Measurements from ENCODE around the gene DIP2C. TPM values are rescaled to one million over a fixed set of nuclear protein-coding genes. Genes with fewer than 3 reads are reported as not detected.

DIP2C gene
- total RNA-seq, 1 donor from 2014 or later: 16.7 TPM

GRCh38 chr10:494149-494542, 195.3 kb downstream of the DIP2C start:
- DNase-seq: no peak

- no peak for DNase-seq
Observed at GRCh38 chr10:493391-494148, 195.9 kb downstream of the DIP2C start.

- DNase-seq: no peak
Observed at GRCh38 chr10:492836-493235, 196.6 kb downstream of the DIP2C start.

GRCh38 chr10:491667-492424, 197.6 kb downstream of the DIP2C start:
- DNase-seq: no peak

- no peak for DNase-seq
Observed at GRCh38 chr10:490891-491571, 198.4 kb downstream of the DIP2C start.

- peak; percentile 45 for DNase-seq
Observed at GRCh38 chr10:490256-490655, 199.2 kb downstream of the DIP2C start.

GRCh38 chr10:489330-489729, 200.1 kb downstream of the DIP2C start:
- no peak for DNase-seq

- DNase-seq: no peak
Observed at GRCh38 chr10:488933-489215, 200.6 kb downstream of the DIP2C start.

- DNase-seq: no peak
Observed at GRCh38 chr10:488081-488932, 201.2 kb downstream of the DIP2C start.

- DNase-seq: no peak
Observed at GRCh38 chr10:486666-487322, 202.7 kb downstream of the DIP2C start.

- peak; percentile 16 for DNase-seq
Observed at GRCh38 chr10:486206-486605, 203.3 kb downstream of the DIP2C start.

GRCh38 chr10:485776-486175, 203.7 kb downstream of the DIP2C start:
- DNase-seq: no peak

- DNase-seq: no peak
Observed at GRCh38 chr10:484925-485661, 204.4 kb downstream of the DIP2C start.

GRCh38 chr10:484441-484924, 205.0 kb downstream of the DIP2C start:
- no peak for DNase-seq

GRCh38 chr10:483261-483660, 206.2 kb downstream of the DIP2C start:
- DNase-seq: peak; percentile 40

- no peak for DNase-seq
Observed at GRCh38 chr10:482848-483247, 206.6 kb downstream of the DIP2C start.

- no peak for DNase-seq
Observed at GRCh38 chr10:482051-482501, 207.4 kb downstream of the DIP2C start.

GRCh38 chr10:481628-482027, 207.8 kb downstream of the DIP2C start:
- DNase-seq: no peak

GRCh38 chr10:480928-481552, 208.4 kb downstream of the DIP2C start:
- no peak for DNase-seq

GRCh38 chr10:480498-480927, 209.0 kb downstream of the DIP2C start:
- DNase-seq: no peak
